Fibroblast of peridontal ligament (primary cell): ENCODE data around the gene PPCDC.
"Not testable (repeated sequence)": the region's sequence is repeated elsewhere in the genome, so short reads cannot be mapped to it uniquely, and the experiment has no call there.

Experiments
- DNase-seq: peaks from one replicate; pipeline ENCODE4 v3.0.0-alpha.2; 2010; ENCODE audit errors: extremely low read depth

PPCDC gene

GRCh38 chr15:75068748-75069147 lies 45.4 kb downstream of the PPCDC start:
- no peak for DNase-seq

- no peak for DNase-seq
Measured at GRCh38 chr15:75069301-75069925, 46.0 kb downstream of the PPCDC start.

DNA sequence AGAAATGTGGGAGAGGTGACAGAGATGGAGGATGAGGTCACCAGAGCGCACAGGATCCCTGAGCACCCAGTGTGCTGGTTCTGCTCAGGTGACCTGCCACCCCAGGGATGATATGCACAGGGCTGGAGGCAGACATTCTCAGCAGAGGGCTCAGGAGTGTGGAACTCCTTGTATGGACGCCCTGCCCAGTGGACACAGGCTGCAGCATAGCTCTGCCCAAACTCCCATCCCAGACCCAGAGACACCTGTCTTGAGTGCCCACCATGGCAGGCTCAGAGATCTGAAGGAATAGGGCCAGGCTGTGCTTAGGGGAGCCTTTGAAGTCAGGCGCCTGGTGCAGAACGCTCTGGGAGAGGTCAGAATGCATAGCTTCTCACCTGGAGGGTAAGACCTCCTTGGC lies 47.3 kb downstream of the PPCDC start:
- no peak for DNase-seq

- no peak for DNase-seq
Measured at GRCh38 chr15:75073197-75073596, 49.8 kb downstream of the PPCDC start.

DNA sequence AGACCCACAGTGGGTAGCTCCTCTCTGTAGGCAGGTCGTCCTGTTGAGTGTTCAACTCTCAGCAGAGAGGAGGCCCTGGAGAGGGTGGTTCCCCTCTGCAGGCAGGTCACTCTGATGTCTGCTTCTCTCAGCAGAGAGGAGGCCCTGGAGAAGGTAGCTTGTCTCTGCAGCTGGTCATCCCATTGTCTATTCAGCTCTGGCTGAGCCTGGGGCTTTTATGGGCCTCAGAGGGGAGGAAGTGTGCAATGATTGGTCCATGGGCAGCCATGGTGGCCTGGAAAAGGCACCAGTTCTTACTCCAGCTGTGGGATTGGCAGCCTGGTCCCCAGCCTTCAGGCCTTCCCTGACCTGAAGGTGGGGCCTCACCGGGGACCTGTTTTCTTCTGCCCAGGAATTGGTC lies 52.9 kb downstream of the PPCDC start:
- DNase-seq = no peak

DNA sequence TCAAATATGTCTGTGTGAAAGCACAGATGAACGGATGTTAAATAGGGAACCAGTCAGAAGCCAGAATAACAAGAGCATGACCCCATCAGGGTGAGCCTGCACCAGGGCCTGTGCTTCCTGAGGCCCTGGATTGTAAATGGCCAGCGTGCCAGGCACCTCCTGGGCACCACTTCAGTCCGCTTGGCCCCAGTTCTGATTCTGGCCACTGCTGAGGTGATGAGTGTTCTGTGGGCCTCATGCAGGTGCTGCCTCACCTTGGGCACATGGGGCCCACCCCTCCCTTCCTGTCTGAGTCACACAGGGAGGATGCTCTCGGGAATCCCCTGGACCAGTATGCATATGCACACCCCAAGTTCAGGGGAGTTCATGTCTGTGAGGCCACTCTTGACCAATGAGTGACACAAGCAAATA lies 54.2 kb downstream of the PPCDC start:
- DNase-seq = not testable (repeated sequence)

- DNase-seq = no peak
Measured at GRCh38 chr15:75081150-75081549, 57.8 kb downstream of the PPCDC start.

GRCh38 chr15:75082689-75083088 lies 59.3 kb downstream of the PPCDC start:
- no peak for DNase-seq

DNA sequence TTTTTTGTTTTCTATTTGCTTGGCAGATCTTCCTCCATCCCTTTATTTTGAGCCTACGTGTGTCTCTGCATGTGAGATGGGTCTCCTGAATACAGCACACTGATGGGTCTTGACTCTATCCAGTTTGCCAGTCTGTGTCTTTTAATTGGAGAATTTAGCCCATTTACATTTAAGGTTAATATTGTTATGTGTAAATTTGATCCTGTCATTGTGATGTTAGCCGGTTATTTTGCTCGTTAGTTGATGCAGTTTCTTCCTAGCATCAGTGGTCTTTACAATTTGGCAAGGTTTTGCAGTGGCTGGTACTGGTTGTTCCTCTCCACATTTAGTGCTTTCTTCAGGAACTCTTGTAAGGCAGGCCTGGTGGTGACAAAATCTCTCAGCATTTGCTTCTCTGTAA lies 62.3 kb downstream of the PPCDC start:
- DNase-seq = not testable (repeated sequence)

DNA sequence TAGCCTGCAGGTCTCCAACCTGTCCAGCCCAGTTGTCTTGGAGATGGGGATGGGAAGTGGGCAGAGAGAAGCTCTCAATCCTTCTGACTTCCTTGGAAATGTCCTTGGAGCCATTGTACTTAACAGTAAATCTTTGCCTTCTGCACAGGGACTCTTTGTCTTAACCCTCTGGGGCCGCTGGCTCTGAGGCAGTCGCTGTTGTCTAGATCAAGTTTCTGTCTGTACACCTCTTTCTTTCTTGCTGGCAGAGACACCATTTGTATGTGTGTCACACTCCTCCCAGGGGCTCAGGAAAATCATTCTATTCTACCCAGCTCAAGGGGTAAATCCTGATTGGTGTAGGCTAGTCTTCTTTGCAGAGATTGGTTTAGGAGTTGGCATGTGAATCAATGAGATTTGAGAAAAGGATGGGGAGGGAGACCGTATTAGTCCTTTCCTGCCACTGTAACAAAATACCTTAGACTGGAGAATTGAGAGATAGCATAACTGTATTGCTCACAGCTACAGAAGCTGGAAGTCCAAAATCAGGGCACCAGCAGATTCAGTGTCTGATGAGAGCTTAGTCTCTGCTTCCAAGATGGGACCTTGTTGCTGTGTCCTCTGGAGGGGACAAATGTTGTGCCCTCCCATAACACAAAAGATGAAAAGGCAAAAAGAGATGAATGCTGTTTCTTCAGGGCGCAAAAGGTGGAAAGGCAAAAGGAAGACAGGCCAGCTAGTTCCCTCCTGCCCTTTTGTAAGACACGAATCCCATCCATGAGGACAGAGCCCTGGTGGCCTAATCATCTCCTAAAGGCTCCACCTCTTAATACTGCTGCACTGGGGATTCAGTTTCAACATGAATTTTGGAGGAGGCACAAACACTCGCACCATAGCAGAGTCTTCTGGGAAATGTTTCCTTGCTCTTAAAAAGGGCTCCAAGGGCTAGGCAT lies 66.3 kb downstream of the PPCDC start:
- DNase-seq = no peak

DNA sequence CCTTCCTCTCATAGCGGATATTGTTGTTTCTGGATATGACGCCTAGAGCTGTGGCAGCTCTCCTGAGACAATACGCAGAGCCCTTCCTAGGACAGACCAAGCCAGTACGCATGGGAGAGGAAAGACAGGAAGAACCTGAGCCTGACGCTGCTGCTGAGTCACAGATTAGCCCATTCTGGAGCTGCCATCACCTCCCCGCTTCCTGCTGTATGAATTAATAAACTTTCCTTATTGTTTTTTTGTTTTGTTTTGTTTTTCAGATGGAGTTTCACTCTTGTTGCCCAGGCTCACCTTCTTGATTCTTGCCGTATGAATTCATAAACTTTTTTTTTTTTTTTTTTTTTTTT lies 67.0 kb downstream of the PPCDC start:
- no peak for DNase-seq

GRCh38 chr15:75091814-75092213 lies 68.4 kb downstream of the PPCDC start:
- DNase-seq = no peak

- DNase-seq = not testable (repeated sequence)
Measured at GRCh38 chr15:75094961-75095478, 71.6 kb downstream of the PPCDC start.

DNA sequence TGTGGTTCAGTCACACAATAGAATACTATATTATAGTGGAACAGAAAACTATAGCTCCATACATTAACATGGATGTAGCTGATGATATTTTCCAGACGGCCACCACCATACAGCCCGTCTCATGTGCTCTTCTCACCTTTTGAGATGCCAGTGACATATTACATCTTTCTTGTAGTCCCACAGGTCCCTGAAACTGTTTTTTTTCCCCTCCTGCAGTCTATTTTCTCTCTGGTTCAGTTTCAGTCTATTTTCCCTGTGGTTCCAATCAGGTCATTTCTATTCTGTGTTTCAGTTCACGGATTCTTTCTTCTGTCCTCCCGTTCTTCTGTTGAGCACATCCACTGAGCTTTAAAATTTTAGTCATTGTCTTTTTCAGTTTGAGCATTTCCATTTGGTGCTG lies 72.2 kb downstream of the PPCDC start:
- DNase-seq = no peak

- DNase-seq = no peak
Measured at GRCh38 chr15:75097939-75098338, 74.5 kb downstream of the PPCDC start.

DNA sequence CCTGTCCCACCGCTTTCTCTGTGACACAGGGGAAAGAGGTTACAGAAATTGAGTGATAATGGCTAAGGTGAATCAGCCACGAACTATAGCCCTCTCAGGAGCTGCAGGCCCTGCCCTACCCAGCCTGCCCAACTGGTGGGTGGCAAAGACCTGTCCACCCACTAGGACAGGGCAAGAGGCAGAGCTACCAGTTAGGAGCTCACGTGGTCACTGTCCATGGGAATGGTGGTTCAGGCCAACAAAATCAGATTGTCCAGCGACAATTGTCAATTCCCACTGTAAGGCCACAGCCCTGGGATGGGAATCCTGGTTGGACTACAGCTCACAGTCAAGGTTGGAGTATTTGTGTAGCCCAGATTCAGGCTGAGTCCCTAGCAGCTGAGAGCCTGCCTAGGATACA lies 75.0 kb downstream of the PPCDC start:
- DNase-seq = no peak
